Gastrocnemius medialis (tissue), 4 donors: ENCODE data around the gene LRFN5. TPM values are rescaled to one million over a fixed set of nuclear protein-coding genes. Genes with fewer than 3 reads are reported as not detected.

Experiments
- ATAC-seq, 2 donors: fragments of 150-250 bp; one replicate each; pipeline ENCODE4 v1.9.1; 2016
- DNase-seq, 2 donors: peaks; one replicate each; pipeline ENCODE4 v3.0.0-alpha.2; 2019
- H3K27ac ChIP-seq, 4 donors: fragments of 200-600 bp; sonication (generic); 1 replicate in 1 of 4; 2 replicates in 3 of 4; pipeline ENCODE4 v1.5.1; 2016 to 2018; ENCODE audit warnings: mild to moderate bottlenecking in 2 of 4, moderate library complexity in 1 of 4
- H3K27me3 ChIP-seq, 3 donors: fragments of 200-600 bp; sonication (generic) in 2 of 3; 1 replicate in 1 of 3; 2 replicates in 2 of 3; pipeline versions ENCODE4 v1.5.1 to v1.6.0; 2016 to 2019; ENCODE audit warnings: mild to moderate bottlenecking in 1 of 3, moderate library complexity in 1 of 3
- H3K36me3 ChIP-seq, 2 donors: fragments of 200-600 bp; sonication (generic) in 1 of 2; one replicate each; pipeline ENCODE4 v1.5.1; 2017 to 2018
- H3K4me1 ChIP-seq, 2 donors: fragments of 200-600 bp; sonication (generic) in 1 of 2; one replicate each; pipeline ENCODE4 v1.5.1; 2016 to 2017; ENCODE audit warnings: mild to moderate bottlenecking in 2 of 2
- H3K4me3 ChIP-seq, 4 donors: fragments of 200-600 bp; sonication (generic) in 3 of 4; 1 replicate in 1 of 4; 2 replicates in 3 of 4; pipeline ENCODE4 v1.5.1; 2016 to 2019; ENCODE audit warnings: mild to moderate bottlenecking in 2 of 4
- H3K9me3 ChIP-seq, 3 donors: fragments of 200-600 bp; sonication (generic) in 2 of 3; 1 replicate in 1 of 3; 2 replicates in 2 of 3; pipeline ENCODE4 v1.5.1; 2016 to 2019
- POLR2A ChIP-seq, 2 donors: fragments of 450-650 bp; IDR thresholded peaks; one replicate each; pipeline ENCODE4 v1.6.1; 2017; ENCODE audit warnings: antibody characterized with exemption in 2 of 2, mild to moderate bottlenecking in 2 of 2, moderate library complexity in 2 of 2
- in situ Hi-C, 4 donors: fragments of 200-750 bp; cut with MboI; loops; one replicate each; pipeline versions ENCODE4 v1.15.0 to v1.8.0; 2017; ENCODE audit warnings: low sequenced_read_pairs in 4 of 4
- intact Hi-C: fragments of 100-400 bp; cut with DNase I; formaldehyde crosslinking; loops from one replicate; pipeline ENCODE4 v1.15.1; 2023; ENCODE audit warnings: low total_unique reads
- total RNA-seq, 4 donors: library from RNA; depleted of rRNA; stranded (reverse); fragments of >200 nt; gene quantifications; one replicate each; pipeline versions ENCODE4 v1.1.0 to v1.2.3, GENCODE V29; 2016
- TF ChIP-seq, protein P1 (sequence below), 5 experiments: fragments of 450-650 bp in 3 of 5; fragments of 200-600 bp in 2 of 5; sonication (generic) in 2 of 5; IDR thresholded peaks in 4 of 5; conservative IDR thresholded peaks in 1 of 5; 1 replicate in 4 of 5; 2 replicates in 1 of 5; pipeline ENCODE4 v1.5.1; 2016 to 2019; ENCODE audit warnings: antibody characterized with exemption in 5 of 5, mild to moderate bottlenecking in 3 of 5, moderate library complexity in 3 of 5

The LRFN5 gene
- total RNA-seq, 4 donors from 2014 or later: 0.22 to 0.51 (median 0.33) TPM; not detected in 1

DNA sequence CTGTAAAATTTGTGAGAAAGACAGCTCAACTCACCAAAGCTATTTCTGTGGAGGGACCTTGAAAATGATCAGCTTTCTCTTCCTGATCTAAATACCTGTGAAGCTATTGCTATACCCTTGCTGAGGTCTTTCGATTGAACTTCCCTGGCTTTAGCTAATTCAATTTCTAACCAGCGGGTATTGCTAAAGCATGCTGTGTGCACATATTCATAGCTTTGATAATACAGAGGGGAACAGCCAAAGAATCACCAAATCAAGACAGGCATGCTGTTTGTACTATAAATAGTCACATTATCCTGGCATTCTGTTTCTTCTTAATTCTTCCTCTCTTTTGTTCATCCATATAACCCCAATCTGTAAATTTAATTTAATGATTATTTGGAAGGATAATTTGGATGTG is 233.0 kb downstream of the LRFN5 start:
- TF ChIP-seq, protein P1, sequence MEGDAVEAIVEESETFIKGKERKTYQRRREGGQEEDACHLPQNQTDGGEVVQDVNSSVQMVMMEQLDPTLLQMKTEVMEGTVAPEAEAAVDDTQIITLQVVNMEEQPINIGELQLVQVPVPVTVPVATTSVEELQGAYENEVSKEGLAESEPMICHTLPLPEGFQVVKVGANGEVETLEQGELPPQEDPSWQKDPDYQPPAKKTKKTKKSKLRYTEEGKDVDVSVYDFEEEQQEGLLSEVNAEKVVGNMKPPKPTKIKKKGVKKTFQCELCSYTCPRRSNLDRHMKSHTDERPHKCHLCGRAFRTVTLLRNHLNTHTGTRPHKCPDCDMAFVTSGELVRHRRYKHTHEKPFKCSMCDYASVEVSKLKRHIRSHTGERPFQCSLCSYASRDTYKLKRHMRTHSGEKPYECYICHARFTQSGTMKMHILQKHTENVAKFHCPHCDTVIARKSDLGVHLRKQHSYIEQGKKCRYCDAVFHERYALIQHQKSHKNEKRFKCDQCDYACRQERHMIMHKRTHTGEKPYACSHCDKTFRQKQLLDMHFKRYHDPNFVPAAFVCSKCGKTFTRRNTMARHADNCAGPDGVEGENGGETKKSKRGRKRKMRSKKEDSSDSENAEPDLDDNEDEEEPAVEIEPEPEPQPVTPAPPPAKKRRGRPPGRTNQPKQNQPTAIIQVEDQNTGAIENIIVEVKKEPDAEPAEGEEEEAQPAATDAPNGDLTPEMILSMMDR (IDR thresholded peaks at IDR 0.05 in 4 of 5, conservative IDR thresholded peaks at IDR 0.05 in 1 of 5): no peak
- no peak for TF ChIP-seq POLR2A (IDR thresholded peaks at IDR 0.05)
- no peak for DNase-seq
- in situ Hi-C loops: no loop called here

DNA sequence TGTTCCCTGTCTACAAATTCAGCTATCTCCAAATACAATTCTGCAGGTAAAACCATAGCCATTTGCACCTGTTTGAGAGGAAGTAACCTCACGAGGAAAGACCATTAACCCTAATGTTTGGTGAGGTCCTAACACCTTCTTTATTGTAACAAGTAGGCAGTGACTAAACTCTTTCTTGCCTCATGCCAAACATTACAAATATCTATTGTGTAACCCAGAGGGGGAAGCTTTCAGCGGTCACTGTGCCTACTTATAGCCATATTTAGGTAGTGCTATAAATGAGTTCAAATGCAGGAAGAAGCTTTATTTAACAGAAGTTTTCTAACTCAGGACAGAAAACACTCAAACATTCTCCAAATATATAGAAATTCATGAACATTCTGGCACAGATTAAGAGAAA is 252.7 kb downstream of the LRFN5 start:
- Histone ChIP-seq H3K4me1 (no peaks in the 10 kb centered on the region), H3K4me3 (no peak overlapping the region), H3K27ac (no peak overlapping the region), H3K27me3 (no peaks in the 10 kb centered on the region), H3K36me3 (no peaks in the 10 kb centered on the region), H3K9me3 (no peaks in the 10 kb centered on the region)
- in situ Hi-C loops: no loop called here
- ATAC-seq (no peak), DNase-seq (no peak)
- no peak for TF ChIP-seq POLR2A (IDR thresholded peaks at IDR 0.05)
- TF ChIP-seq, protein P1 (IDR thresholded peaks at IDR 0.05 in 4 of 5, conservative IDR thresholded peaks at IDR 0.05 in 1 of 5): no peak
- intact Hi-C loops: no loop called here

More for the DNA sequence above, 233.0 kb downstream of the LRFN5 start:
- Histone ChIP-seq H3K27me3 (no peaks in the 10 kb centered on the region), H3K27ac (no peak overlapping the region), H3K9me3 (no peaks in the 10 kb centered on the region), H3K4me1 (no peaks in the 10 kb centered on the region), H3K4me3 (no peak overlapping the region), H3K36me3 (no peaks in the 10 kb centered on the region)
- ATAC-seq: no peak
- intact Hi-C loops: no loop called here

DNA sequence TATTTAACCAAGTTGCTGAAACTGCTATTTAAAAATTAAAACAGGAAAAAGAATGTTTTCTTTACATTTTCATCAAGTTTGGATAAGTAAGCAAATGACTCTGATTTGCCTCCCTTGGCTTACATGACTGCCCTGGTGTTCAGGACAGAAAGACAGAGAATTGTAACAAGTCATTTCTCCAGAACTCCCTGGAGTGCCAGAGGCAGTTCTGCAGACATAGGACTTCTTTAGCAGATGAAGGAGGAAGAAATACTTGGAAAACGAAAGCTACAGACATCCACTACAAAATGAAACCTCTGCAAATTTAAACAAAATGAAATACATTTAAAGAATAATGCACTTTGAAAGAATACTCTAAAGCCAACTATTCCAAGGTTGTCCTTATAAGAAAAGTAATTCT is 253.9 kb downstream of the LRFN5 start:
- TF ChIP-seq, protein P1 (IDR thresholded peaks at IDR 0.05 in 4 of 5, conservative IDR thresholded peaks at IDR 0.05 in 1 of 5): no peak
- no peak for TF ChIP-seq POLR2A (IDR thresholded peaks at IDR 0.05)
- no peaks in the 10 kb centered on the region for H3K27me3 ChIP-seq
- H3K4me3 ChIP-seq: no peak overlapping the region
- in situ Hi-C loops: no loop called here
- no peak for ATAC-seq
- intact Hi-C loops: no loop called here
- H3K4me1 ChIP-seq: no peaks in the 10 kb centered on the region
- no peak overlapping the region for H3K27ac ChIP-seq
- DNase-seq: no peak
- H3K9me3 ChIP-seq: no peaks in the 10 kb centered on the region
- H3K36me3 ChIP-seq: no peaks in the 10 kb centered on the region

DNA sequence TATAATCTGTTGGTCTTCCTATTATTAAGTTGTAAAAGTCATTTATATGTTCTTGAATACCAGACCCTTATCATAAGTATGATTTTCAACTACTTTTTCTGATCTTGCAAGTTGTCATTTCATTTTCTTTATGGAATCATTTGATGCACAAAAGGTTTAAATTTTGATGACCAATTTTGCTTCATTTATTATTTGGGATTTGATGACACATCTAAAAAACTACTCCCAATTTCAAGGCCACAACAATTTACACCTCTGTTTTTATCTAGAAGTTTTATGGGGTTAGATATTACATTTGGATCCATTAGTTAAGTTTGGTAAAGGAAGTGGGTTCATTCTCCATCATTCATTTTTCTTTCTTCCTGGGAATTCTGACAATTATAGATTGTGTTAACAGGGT is 259.2 kb downstream of the LRFN5 start:
- intact Hi-C loops (no loop called here), in situ Hi-C loops (no loop called here)
- no peaks in the 10 kb centered on the region for H3K9me3 ChIP-seq
- no peak for ATAC-seq
- no peaks in the 10 kb centered on the region for H3K27me3 ChIP-seq
- no peak overlapping the region for H3K4me3 ChIP-seq
- no peak for DNase-seq
- H3K27ac ChIP-seq: no peak overlapping the region
- no peaks in the 10 kb centered on the region for H3K36me3 ChIP-seq
- TF ChIP-seq, protein P1 (IDR thresholded peaks at IDR 0.05 in 4 of 5, conservative IDR thresholded peaks at IDR 0.05 in 1 of 5): no peak
- no peak for TF ChIP-seq POLR2A (IDR thresholded peaks at IDR 0.05)
- H3K4me1 ChIP-seq: no peaks in the 10 kb centered on the region

DNA sequence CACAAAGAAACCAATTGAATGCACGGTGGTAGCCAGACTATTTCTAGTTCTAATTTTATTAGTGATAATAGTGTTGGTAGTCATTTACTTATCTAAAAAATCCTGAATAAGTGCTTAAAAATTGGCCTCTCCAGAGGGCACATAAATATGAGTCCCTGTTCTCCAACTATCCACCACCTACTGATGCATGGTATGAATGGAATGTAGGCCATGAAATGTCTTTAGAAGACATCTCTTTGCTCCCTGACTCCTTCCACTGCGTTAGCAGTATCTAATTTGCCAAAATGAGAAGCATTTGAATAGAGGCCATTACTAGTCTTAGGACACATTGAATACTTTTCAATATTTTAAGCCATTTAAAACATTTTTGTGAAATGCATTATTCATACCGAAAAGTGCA is 261.7 kb downstream of the LRFN5 start:
- in situ Hi-C loops: no loop called here
- ATAC-seq: no peak
- intact Hi-C loops: no loop called here

More for the DNA sequence above, 261.7 kb downstream of the LRFN5 start:
- H3K36me3 ChIP-seq: no peaks in the 10 kb centered on the region
- no peaks in the 10 kb centered on the region for H3K27me3 ChIP-seq
- DNase-seq: no peak
- H3K9me3 ChIP-seq: no peaks in the 10 kb centered on the region
- no peak overlapping the region for H3K4me3 ChIP-seq
- no peak overlapping the region for H3K27ac ChIP-seq
- no peaks in the 10 kb centered on the region for H3K4me1 ChIP-seq
- TF ChIP-seq POLR2A (IDR thresholded peaks at IDR 0.05): no peak
- TF ChIP-seq, protein P1 (IDR thresholded peaks at IDR 0.05 in 4 of 5, conservative IDR thresholded peaks at IDR 0.05 in 1 of 5): no peak
